Neural cell (in vitro differentiated cells): ENCODE results near the gene DAZAP1. TPM values are rescaled to one million over a fixed set of nuclear protein-coding genes. Genes with fewer than 3 reads are reported as not detected.
"Not testable (repeated sequence)": the region's sequence is repeated elsewhere in the genome, so short reads cannot be mapped to it uniquely, and the experiment has no call there.

Experiments
- H2AFZ ChIP-seq: fragments of 200-600, 300-800 bp; sonication (generic), shearing (Covaris generic); 2 replicates; pipeline ENCODE4 v1.6.0; 2014; ENCODE audit warnings: low read depth, mild to moderate bottlenecking, antibody characterized with exemption, low read length, moderate library complexity
- H3F3A ChIP-seq: fragments of 200-600 bp; shearing (Covaris generic); 2 replicates; pipeline ENCODE4 v1.6.1; 2016; ENCODE audit warnings: mild to moderate bottlenecking, moderate library complexity, mixed read lengths, antibody characterized with exemption, low read length; ENCODE audit not compliant: insufficient read depth, poor library complexity, severe bottlenecking
- H3K27ac ChIP-seq: fragments of 200-600, 300-800 bp; sonication (generic), shearing (Covaris generic); 2 replicates; pipeline ENCODE4 v1.5.1; 2014; ENCODE audit warnings: mild to moderate bottlenecking, low read length, moderate library complexity
- H3K27me3 ChIP-seq: fragments of 300-800, 200-600 bp; sonication (generic), shearing (Covaris generic); 2 replicates; pipeline ENCODE4 v1.6.0; 2014; ENCODE audit warnings: mild to moderate bottlenecking, low read depth, low read length, moderate library complexity; ENCODE audit not compliant: insufficient read depth
- H3K36me3 ChIP-seq: fragments of 300-800, 200-600 bp; sonication (generic), shearing (Covaris generic); 2 replicates; pipeline ENCODE4 v1.5.1; 2014; ENCODE audit warnings: mild to moderate bottlenecking, antibody characterized with exemption, low read length, moderate library complexity; ENCODE audit not compliant: insufficient read depth
- H3K4me2 ChIP-seq: fragments of 300-800, 200-600 bp; sonication (generic), shearing (Covaris generic); 2 replicates; pipeline ENCODE4 v1.6.0; 2014; ENCODE audit warnings: mild to moderate bottlenecking, low read length
- H3K4me3 ChIP-seq: fragments of 300-800, 200-600 bp; sonication (generic), shearing (Covaris generic); 2 replicates; pipeline ENCODE4 v1.5.1; 2014; ENCODE audit warnings: mild to moderate bottlenecking, low read length, moderate library complexity
- H3K79me2 ChIP-seq: fragments of 200-600 bp; shearing (Covaris generic); replicated peaks from 2 replicates; pipeline ENCODE4 v1.6.0; 2014; ENCODE audit warnings: mild to moderate bottlenecking, low read length, moderate library complexity; ENCODE audit not compliant: insufficient read depth
- H3K9ac ChIP-seq: fragments of 300-800, 200-600 bp; sonication (generic), shearing (Covaris generic); 2 replicates; pipeline ENCODE4 v1.6.1; 2016; ENCODE audit warnings: mild to moderate bottlenecking, low read length, mixed read lengths
- H3K9me2 ChIP-seq: fragments of 200-600 bp; shearing (Covaris generic); 2 replicates; pipeline ENCODE4 v1.6.1; 2016; ENCODE audit warnings: mild to moderate bottlenecking, low read length, mixed read lengths; ENCODE audit not compliant: insufficient read depth
- H3K9me3 ChIP-seq: fragments of 200-600, 300-800 bp; sonication (generic), shearing (Covaris generic); 2 replicates; pipeline ENCODE4 v1.6.1; 2016; ENCODE audit warnings: mild to moderate bottlenecking, mixed run types, low read length, moderate library complexity, mixed read lengths
- H4K20me1 ChIP-seq: fragments of 200-600 bp; shearing (Covaris generic); 2 replicates; pipeline ENCODE4 v1.6.1; 2016; ENCODE audit warnings: mild to moderate bottlenecking, mixed run types; ENCODE audit not compliant: insufficient read depth
- CTCF ChIP-seq: fragments of 450-650 bp; IDR thresholded peaks from 2 replicates; pipeline ENCODE4 v1.5.1; 2014; ENCODE audit warnings: antibody characterized with exemption, mild to moderate bottlenecking, moderate library complexity; ENCODE audit not compliant: poor library complexity, severe bottlenecking
- EP300 ChIP-seq: fragments of 450-650 bp; conservative IDR thresholded peaks from 2 replicates; pipeline ENCODE4 v1.6.1; 2014; ENCODE audit warnings: antibody characterized with exemption, mild to moderate bottlenecking, moderate library complexity; ENCODE audit not compliant: poor library complexity, severe bottlenecking
- EZH2 ChIP-seq: fragments of 200-600, 300-800 bp; shearing (Covaris generic), sonication (generic); IDR thresholded peaks from 2 replicates; pipeline ENCODE4 v1.6.1; 2014; ENCODE audit warnings: antibody characterized with exemption, low read length, borderline replicate concordance, mild to moderate bottlenecking; ENCODE audit not compliant: insufficient read depth, poor library complexity, severe bottlenecking
- MXI1 ChIP-seq: fragments of 450-650 bp; conservative IDR thresholded peaks from 2 replicates; pipeline ENCODE4 v1.6.1; 2014; ENCODE audit warnings: antibody characterized with exemption, mild to moderate bottlenecking; ENCODE audit not compliant: poor library complexity, severe bottlenecking
- POLR2AphosphoS5 ChIP-seq: IDR thresholded peaks from 2 replicates; pipeline ENCODE4 v1.6.1; 2012
- RAD21 ChIP-seq: fragments of 450-650 bp; conservative IDR thresholded peaks from 2 replicates; pipeline ENCODE4 v1.6.1; 2014; ENCODE audit warnings: antibody characterized with exemption, mild to moderate bottlenecking, moderate library complexity
- REST ChIP-seq: IDR thresholded peaks from 2 replicates; pipeline ENCODE4 v1.6.1; 2012; ENCODE audit warnings: borderline replicate concordance
- SMC3 ChIP-seq: fragments of 450-650 bp; conservative IDR thresholded peaks from 2 replicates; pipeline ENCODE4 v1.6.1; 2014; ENCODE audit warnings: antibody characterized with exemption, mild to moderate bottlenecking, moderate library complexity; ENCODE audit not compliant: poor library complexity
- TAF1 ChIP-seq: IDR thresholded peaks from 2 replicates; pipeline ENCODE4 v1.6.1; 2012; ENCODE audit warnings: low read depth
- polyA plus RNA-seq: library from polyadenylated mRNA; depleted of rRNA; stranded (reverse); fragments of >200 nt; gene quantifications from 2 replicates; pipeline ENCODE4 v1.2.3, GENCODE V29; 2014

The DAZAP1 gene
- polyA plus RNA-seq, 1 donor from 2014 or later, result 60.5 TPM

- H2AFZ ChIP-seq, result no peak overlapping the region
- TF ChIP-seq TAF1, result no peak
- TF ChIP-seq CTCF, result no peak
Observed at GRCh38 chr19:1418951-1419738, 11.8 kb downstream of the DAZAP1 start.

GRCh38 chr19:1420085-1420484 lies 12.7 kb downstream of the DAZAP1 start:
- not testable (repeated sequence) for H2AFZ ChIP-seq, H3K27ac ChIP-seq, H3F3A ChIP-seq, H3K4me2 ChIP-seq, H3K9ac ChIP-seq, H3K9me3 ChIP-seq, H3K36me3 ChIP-seq, H4K20me1 ChIP-seq, H3K4me3 ChIP-seq, H3K9me2 ChIP-seq, H3K27me3 ChIP-seq
- H3K79me2 ChIP-seq, result peaks cover 27% of the 10 kb centered on the region

More at GRCh38 chr19:1418951-1419738, 11.8 kb downstream of the DAZAP1 start:
- Histone ChIP-seq H3K27ac (no peak overlapping the region), H3K9ac (no peak overlapping the region), H3K36me3 (no peaks in the 10 kb centered on the region), H4K20me1 (no peaks in the 10 kb centered on the region), H3K9me2 (no peaks in the 10 kb centered on the region), H3K4me2 (no peak overlapping the region), H3K27me3 (no peaks in the 10 kb centered on the region), H3K4me3 (no peak overlapping the region), H3F3A (no peaks in the 10 kb centered on the region), H3K79me2 (peaks cover 33% of the 10 kb centered on the region), H3K9me3 (no peaks in the 10 kb centered on the region)

GRCh38 chr19:1420590-1420989 lies 13.2 kb downstream of the DAZAP1 start:
- Histone ChIP-seq H3K9ac (no peak overlapping the region), H3K36me3 (no peaks in the 10 kb centered on the region), H3K79me2 (peaks cover 24% of the 10 kb centered on the region), H4K20me1 (no peaks in the 10 kb centered on the region), H3K27me3 (no peaks in the 10 kb centered on the region), H3K9me2 (no peaks in the 10 kb centered on the region), H3K9me3 (no peaks in the 10 kb centered on the region), H3K4me3 (no peak overlapping the region), H3F3A (no peaks in the 10 kb centered on the region), H3K27ac (no peak overlapping the region), H2AFZ (no peak overlapping the region), H3K4me2 (no peak overlapping the region)
- TF ChIP-seq SMC3 (no peak), EZH2 (no peak), EP300 (no peak), RAD21 (no peak), REST (no peak), TAF1 (no peak), CTCF (no peak), POLR2AphosphoS5 (no peak), MXI1 (no peak)
